Measurements from ENCODE around the gene CHGA.

The CHGA gene

DNA sequence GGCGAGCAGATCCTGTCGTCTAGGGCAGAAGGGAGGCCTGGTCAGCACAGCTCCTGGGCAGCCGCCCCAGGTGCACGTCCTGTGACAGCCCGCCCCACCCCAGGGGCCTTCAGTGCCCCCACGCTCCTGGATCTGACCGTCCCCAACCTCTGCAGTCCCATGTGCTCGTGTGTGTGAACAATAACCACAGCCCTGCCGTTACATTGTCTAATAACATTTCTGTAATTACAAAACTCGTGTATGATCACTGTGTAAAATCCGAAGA is 39.8 kb downstream of the CHGA start:
- no peak for DNase-seq

DNA sequence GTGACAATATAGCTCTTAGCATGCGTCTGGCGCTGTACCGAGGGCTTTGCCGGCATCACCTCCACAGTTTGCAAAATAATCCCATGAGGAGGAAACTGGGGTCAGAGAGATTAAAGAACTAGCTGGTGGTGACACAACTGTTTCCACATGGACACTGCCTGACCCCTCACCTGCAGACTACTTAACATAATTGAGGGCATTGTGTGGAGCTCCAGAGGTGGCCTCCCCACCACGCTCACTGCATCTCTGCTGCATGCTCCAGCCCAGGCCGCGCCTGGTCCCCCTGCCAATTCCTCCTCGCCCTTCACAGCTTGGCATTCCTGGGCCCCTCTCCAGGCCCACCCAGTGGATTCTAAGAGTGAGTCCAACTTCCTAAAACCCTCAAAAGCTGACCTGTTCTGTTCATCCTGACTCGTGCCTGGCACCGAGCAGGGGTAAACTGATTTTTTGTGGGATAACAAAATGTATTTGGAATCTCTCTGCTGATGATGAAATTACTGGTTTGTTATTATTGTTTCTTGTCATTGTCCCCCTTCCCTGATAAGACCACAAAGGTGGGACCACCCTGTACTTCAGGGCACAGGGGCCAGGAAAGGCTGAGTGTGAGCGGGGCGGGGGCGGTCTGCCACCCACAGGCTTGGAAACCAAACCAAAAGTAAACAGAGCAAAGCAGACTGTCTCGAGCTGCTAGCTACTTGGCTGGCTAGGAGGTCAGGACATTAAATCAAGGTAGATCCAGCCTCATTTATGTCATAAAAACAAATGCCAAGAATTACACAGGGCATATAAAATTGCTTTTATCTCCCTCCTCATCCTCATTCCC is 40.6 kb downstream of the CHGA start:
- peak in 1 of 2 experiments; percentile 20 for DNase-seq

DNA sequence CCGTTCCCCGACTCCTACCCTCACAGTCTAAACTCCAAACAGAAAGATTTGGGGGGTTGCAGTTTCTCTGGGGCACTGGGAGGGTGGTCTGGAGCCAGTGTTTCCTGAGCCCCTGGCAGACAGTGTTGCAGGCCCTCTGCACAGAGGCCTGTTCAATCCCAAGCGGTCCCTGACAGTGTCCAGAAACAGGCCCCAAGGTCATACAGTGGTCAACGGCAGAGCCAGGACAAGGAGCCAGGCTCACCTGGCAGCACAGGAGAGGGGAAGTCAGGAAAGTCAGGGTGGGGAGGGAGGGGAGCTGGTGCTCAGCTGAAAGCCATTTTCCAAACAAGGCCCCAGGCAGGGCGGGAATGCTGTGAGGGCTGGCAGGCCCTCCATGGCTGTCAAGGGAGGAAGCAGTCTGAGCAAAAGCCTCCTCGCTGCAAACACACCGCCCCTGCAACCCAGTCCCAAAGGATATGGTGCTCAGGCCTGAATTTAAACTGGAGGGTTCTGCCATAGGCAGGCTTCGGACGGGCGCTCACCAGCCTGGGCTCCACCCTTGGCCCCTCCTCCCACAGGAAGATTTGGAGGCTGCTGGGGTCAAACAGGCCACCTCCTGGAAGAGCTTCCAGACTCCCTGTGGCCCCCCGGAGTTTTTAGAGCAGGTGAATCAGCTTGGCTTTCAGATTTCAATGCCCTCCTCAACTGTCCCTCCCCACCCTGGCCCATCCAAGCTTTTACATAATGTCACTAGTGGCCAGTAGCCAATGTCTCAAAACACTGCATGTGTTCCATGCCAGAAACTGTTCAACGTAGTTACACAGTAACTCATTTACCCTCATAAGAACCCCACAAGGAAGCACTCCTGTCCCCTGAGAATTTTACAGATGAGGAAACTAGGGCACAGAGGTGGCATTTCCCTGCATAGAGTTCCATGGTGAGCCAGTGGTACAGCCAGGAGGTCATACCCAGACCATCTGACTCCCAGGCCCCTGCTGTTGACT is 41.5 kb downstream of the CHGA start:
- peak in 1 of 2 experiments; percentile 19 for DNase-seq

DNA sequence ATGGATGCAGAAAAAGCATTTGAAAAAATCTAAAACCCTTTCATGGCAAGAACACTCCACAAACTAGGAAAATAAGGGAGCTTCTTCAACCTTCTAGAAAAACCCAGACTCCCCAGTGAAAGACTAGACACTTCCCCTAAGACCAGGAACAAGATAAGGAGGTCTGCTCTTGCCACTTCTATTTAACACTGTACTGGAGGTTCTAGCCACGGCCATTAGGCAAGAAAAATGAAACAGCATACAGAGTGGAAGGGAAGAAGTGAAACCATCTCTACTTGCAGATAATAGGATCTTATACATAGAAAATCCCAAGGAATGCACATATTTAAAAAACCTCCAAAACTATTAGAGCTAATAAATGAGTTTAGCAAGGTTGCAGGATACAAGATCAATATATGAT is 42.3 kb downstream of the CHGA start:
- no peak for DNase-seq

DNA sequence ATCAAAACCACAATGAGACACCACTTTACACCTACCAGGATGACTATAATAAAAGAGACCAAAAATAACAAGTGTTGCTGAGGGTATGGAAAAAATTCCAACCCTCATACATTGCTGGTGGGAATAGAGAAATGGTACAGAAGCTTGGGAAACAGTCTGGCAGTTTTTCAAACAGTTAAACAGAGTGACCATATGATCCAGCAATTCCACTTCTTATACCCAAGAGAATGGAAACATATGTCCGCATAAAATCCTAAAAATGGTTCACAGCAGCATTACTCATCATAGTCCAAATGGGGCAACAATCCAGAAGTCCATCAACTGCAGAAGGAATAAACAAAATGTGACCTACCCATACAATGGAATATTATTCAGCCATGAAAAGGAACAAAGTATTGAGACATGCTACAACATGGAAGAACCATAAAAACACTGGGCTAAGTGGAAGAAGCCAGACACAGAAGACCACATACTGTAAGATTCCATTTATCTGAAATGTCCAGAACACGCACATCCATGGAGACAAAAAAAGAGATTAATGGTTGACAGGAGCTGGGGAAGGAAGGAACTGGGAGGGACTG is 44.5 kb downstream of the CHGA start:
- DNase-seq: no peak

DNA sequence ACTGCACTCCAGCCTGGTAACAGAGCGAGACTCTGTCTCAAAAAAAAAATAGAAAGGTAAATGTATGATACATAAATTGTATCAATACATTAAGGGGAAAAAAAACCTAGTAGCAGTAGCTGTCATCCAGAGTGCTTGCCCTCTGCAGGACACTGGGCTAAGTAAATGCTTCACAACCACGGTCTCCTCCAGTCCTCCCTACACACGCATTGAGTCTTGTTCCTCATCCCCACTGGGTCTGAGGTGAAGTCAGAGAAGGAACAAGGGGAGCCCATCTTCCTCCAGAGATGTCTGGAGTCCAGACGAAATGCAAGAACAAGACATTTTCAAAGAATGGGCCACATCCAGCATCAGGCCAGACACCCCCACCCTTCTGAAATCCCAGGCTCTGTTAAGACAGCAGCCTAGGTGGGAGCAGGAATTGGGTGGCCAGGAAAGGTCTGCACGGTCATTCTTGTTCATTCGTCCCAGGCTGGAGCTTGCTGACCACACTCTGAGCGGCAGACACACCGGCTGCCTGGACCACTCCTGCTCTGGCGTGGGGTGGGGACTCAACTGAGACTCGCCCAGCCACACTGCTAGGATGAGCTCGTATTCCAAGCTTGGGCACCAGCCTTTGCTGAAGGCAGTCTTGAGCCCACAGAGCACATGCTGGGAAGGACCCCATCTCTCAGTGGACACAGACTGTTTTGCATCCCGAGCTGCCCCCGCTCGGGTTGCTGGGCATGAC is 45.5 kb downstream of the CHGA start:
- no peak for DNase-seq

DNA sequence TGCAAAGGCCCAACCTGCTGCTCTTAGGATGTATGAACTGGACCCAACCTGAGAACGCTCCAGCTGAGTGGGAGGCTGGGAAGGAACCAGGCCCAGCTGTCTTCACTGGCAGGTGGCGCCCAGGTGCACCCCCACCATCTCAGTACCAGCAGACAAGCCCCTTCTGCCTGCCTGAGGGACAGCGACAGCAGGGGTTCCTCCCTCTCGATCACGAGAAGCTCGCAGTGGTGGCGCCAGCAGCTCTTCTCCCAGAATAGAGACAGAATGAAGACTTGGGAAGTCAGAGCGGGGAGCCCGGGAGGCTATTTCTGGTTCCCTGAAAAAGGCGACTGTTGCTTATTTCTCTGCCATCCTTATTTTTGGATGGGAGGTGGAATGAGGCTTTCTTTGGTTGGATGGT is 46.5 kb downstream of the CHGA start:
- no peak for DNase-seq

DNA sequence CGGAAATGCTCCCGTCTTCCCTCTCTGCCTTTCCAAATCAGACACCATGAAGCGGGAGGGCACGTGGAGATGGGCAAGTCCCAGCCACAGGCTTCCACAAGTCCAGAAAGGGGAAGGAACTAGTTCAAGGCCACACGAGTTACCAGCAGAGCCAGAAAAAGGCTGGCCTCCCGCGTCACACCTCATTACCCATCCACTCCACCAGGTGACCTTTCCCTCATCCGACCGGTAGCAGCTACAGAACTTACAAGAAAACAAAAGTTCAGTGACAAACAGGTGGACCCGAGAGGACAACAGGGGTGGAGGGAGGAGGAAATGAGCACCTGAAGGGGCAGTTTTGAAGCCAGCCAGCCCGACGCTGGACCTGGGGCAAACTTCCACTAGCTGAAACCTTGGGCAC is 46.9 kb downstream of the CHGA start:
- DNase-seq: no peak

DNA sequence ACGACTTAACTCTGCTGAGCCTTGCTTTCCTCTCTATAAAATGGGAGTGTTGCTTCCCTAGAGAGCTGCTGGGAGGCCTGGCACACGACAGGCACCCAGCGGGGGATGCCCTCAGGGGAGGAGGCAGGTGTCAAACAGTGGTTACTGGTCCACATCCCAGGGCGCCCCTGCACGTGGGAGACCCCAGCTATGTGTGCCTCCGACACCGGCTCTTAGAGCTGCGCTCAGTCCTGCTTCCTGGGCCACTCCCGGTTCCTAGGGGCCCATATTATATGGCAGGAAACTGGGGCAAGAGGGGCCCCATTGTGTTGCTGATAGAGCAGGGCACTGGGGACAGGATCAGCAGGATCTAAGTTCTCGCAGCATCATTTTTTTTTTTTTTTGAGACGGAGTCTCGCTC is 47.3 kb downstream of the CHGA start:
- peak in 1 of 2 experiments; percentile 50 for DNase-seq

DNA sequence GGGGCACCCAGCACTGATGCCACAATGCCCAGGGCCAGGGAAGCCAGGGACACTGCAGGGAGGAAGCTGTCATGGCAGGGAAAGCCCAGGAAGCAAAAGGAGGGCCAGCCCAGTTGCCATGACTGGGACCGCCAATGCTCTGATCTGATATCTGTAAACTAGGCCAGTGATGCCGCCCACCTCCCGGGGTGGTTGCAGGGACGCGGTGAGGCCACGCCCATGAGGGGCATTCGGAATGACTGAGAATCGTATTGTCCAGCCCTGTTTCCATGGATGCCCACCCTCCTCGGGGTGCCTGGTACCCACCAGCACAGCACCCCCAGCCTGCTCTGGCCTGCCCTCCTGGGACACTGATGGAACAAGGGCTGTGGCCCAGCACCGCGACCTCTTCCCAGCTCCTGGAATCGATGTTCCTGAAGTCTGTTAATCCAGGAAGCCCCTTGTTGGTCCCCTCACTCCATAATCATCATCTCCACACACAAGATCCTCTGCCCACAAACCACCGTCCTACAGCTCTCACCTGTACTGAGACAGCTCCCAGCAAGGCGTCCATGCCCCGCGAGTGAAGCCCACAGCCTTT is 48.7 kb downstream of the CHGA start:
- no peak for DNase-seq

DNA sequence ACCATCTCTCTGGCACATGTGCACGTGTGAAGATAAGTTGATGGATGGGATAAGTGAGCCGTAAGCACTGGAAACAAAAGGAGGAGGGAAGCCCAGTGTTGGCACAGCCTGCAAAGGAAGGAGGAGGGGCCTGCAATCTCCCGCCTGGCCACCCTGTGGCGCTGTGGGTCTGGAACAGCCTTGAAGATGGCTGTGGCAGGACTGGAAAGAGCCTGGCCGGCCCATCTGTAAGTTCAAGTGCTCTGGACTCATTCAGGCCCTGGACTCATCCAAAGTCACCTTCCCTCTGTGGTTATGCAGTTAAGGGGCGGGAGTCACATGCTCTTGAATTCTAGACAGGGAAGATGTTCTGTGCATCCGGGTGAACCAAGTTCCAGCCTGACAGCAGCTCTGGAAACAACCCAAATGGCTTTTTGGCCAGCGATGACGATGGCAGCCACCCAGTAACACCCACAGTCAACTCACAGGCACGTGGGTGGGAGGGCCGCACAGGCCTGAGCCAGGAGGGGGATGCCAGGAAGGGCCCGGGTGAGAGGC is 50.4 kb downstream of the CHGA start:
- peak; percentile 52 to 60 for DNase-seq

DNA sequence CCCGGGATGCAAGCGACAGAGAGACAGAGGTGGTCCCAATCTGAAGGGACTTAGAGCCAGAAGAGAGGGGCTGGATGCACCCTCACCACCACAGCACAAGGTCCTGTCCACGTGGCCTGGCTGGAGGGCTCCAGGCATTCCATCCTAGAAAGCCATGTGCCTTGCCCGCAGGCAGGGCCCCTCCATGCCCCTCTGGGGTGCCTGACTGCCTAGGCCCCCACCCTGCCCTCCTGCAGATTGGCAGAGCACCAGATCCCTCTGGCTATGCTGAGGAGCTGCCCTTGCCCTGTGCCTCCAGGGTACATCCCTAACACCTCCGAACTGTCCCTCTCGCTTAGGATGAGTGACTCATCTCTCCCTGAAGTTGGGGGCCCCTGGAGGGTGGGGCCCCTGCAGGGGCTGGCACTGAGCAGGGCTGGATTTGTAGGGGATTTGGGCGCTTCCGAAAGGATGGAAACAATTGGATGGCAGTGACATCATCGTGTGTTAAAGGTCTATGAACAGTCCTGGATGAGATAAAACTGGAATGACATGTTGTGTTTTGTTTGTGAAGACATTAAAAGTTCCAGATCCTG is 50.9 kb downstream of the CHGA start:
- DNase-seq: no peak

DNA sequence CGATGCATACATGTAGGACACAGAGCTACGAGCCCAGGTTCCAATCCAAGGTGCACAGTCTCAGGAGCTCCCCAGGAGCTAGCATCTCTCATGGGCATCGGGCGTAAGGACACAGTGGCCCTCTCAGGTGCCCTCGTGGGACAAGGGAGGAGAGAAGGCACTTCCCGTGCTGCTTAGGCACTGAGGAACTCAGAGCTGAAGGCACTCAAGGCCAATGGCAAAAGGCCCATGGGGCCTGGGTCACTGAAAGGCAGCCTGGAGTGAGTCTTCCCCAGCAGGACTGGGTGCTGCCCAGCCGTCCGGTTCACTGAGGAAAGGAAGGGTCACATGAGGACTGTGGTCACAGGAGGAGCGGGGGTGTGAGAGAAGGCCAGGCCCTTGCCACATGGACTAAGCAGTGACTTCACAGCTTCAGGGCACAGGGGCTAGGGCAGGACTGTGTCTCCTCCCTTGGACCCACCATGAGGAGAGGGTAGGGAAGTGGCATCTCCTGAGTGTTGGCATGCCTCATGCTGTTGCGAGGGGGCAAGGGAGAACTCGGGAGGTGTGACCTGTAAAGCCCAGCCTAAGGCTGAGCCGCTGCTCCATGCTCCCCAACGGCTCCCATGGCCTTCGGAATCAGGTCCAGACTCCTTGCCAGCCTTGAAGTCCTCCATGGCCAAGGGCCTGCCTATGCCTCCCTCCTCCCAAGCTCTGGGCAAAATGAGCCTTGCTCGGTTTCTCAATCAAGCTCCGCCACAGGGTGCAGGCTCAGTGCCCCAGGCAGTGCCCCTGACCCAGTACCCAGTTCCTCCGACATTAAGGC is 51.8 kb downstream of the CHGA start:
- no peak for DNase-seq

DNA sequence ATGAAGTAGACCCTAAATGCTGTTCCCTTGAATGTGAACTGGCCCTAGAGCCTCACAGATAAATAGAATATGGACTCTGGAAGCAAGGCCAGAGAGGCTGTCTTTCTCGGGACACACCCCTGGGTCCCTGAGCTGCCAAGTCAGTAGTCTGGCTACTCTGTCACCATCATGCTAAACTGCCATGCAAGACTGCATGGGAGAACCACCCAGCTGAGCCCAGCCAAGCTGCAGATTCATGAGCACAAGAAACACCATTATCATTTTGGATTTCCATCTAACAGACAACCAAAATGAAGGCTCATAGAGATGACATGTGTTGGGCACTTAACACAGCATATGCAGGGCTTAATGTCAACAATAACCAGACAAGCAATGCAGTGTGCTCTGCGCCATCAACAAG is 53.3 kb downstream of the CHGA start:
- no peak for DNase-seq

DNA sequence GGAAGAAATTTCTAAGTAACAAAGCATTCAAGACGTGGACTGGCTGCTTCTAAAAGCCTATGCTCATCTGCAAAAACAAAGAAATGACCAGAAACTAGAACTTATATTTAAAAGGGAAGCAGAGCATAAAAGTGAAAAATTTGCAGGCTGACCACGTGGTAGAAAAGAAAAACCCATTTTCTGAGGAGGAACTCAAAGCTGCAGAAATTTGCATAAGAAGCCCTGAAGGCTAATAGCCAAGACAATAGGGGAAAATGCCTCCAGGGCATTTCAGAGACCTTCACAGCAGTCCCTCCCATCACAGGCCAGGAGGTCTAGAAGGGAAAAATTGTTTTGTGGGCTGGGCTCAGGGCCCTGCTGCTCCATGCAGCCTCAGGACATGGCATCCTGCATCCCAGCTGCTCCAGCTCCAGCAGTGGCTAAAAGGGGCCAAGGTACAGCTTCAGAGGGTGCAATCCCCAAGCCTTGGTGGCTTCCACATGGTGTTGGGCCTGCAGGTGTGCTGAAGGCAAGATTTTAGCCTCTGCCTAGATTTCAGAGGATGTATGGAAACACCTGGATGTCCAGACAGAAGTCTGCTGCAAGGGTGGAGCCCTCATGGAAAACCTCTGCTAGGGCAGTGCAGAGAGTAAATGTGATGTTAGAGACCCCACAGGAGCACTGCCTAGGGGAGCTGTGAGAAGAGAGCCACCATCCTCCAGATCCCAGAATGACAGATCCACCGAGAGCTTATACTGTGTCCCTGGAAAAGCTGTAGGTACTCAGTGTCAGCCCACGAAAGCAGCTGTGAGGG is 55.5 kb downstream of the CHGA start:
- DNase-seq: no peak

DNA sequence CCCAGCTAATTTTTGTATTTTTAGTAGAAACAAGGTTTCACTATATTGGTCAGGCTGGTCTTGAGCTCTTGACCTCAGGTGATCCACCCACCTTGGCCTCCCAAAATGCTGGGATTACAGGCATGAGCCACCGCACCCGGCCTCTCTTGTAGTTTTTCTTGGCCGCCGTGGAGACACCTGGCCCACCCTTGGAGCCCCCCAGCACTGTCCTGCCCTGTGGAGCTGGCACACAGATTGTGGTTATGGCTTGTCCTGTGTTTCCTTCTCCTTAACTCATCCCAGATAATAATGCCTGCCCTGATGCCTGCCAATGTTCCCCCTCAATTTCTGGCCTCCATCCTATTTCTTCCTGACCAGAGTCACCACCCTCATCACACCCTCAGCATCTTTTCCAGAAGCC is 57.9 kb downstream of the CHGA start:
- DNase-seq: no peak

DNA sequence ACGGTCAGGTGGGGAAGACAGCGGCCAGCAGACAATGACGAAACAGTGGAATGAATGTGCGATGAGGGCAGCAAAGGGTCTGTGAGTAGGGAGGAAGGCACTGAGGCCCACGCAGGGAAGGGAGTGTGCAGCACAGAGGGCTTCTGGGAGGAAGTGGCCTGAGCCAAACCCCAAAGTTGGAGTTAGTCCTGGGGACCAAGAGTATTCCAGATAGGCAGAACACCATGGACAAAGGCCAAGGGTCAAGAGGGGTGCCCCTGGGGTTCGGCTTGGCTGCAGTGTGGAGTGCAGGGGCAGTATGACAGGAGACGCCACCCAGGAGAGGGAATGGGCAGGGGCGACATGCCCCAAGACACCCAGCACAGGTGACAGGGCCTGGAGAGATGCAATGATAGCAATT is 58.8 kb downstream of the CHGA start:
- no peak for DNase-seq

DNA sequence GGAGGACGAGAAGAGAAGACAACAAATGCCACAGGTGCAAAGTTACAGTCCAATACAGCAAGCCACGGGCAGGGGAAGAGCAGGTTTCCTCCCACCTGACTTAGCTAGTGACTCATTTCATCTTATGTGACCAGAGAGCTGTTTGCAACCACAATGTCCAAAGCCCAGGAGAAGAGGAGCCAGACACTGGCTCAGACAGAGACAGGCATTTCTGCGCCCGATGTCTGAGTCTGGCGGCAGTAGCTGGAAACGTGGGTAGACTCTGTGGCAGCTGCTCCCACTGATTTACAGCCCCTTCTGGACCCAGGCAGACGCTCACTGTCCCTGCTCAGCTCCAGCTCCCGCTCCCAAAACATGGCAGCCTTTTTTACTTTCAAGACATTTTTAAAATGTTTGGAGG is 60.0 kb downstream of the CHGA start:
- no peak for DNase-seq

DNA sequence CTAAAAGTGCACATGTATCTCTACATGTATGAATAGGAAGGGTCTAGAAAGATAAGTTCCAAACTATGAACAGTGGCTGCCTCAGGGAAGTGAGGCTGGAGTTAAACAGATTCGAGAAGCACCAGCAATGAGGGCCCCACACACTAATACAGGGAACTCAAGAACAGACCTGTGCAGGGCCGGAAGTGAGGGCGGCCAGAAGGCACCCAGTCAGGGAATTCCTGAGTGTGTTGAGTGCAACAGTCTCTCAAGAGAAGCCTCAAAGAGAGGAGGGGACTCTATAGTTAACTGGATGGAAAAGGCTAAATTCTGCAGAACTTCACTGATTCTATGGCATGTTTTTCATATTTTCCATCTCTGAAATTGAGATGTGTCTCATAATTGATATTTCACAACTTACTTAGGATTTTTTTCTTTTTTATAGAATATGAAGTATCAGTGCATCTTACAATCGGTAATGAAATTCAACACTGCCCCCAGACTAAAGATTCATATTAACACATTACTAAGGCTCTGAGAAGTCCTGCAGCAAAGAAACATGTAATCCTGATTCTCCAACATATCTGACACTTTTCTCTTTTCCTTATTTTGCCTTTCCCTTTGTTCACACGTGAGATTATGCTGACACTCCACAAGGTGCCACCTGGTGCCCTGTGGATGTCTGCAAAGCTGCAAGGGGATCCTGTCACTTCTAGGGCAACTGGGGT is 61.3 kb downstream of the CHGA start:
- DNase-seq: no peak

Data from NCI-H2081 (cell line).